Liver (tissue), 3 donors: ENCODE measurements around the gene AATF.

Experiments
- EGR1 ChIP-seq, 2 donors: IDR thresholded peaks; 2 replicates each; pipeline ENCODE4 v1.6.1; 2016 to 2018; ENCODE audit warnings: antibody characterized with exemption in 2 of 2, low read depth in 2 of 2
- FOXA1 ChIP-seq: IDR thresholded peaks from 2 replicates; pipeline ENCODE4 v1.6.1; 2016; ENCODE audit warnings: antibody characterized with exemption
- FOXA2 ChIP-seq: IDR thresholded peaks from 2 replicates; pipeline ENCODE4 v1.6.1; 2016; ENCODE audit warnings: antibody characterized with exemption
- GABPA ChIP-seq, 2 donors: IDR thresholded peaks in 1 of 2; conservative IDR thresholded peaks in 1 of 2; 2 replicates each; pipeline ENCODE4 v1.6.1; 2016; ENCODE audit warnings: antibody characterized with exemption in 2 of 2, mild to moderate bottlenecking in 1 of 2, moderate library complexity in 1 of 2
- HNF4A ChIP-seq, 2 donors: conservative IDR thresholded peaks; 2 replicates each; pipeline ENCODE4 v1.6.1; 2016; ENCODE audit warnings: antibody characterized with exemption in 2 of 2, mild to moderate bottlenecking in 2 of 2
- JUND ChIP-seq, 2 donors: IDR thresholded peaks; 2 replicates each; pipeline ENCODE4 v1.6.1; 2016; ENCODE audit warnings: antibody characterized with exemption in 2 of 2
- RAD21 ChIP-seq, 2 donors: IDR thresholded peaks; 2 replicates each; pipeline ENCODE4 v1.6.1; 2016; ENCODE audit warnings: antibody characterized with exemption in 2 of 2, mild to moderate bottlenecking in 2 of 2
- TAF1 ChIP-seq: conservative IDR thresholded peaks from 2 replicates; pipeline ENCODE4 v1.6.1; 2016; ENCODE audit warnings: antibody characterized with exemption, mild to moderate bottlenecking
- YY1 ChIP-seq: IDR thresholded peaks from 2 replicates; pipeline ENCODE4 v1.6.1; 2016; ENCODE audit warnings: antibody characterized with exemption, mild to moderate bottlenecking
- TF ChIP-seq, protein P1 (sequence below): fragments of 150-350 bp; IDR thresholded peaks from 2 replicates; pipeline ENCODE4 v1.5.1; 2017; ENCODE audit warnings: improper control_type of control experiment, low read depth, low read length; ENCODE audit not compliant: missing input control
- TF ChIP-seq, protein P2 (sequence below): IDR thresholded peaks from 2 replicates; pipeline ENCODE4 v1.6.1; 2016; ENCODE audit warnings: antibody characterized with exemption
- TF ChIP-seq, protein P3 (sequence below): IDR thresholded peaks from 2 replicates; pipeline ENCODE4 v1.6.1; 2016; ENCODE audit warnings: antibody characterized with exemption
- TF ChIP-seq, protein P4 (sequence below): IDR thresholded peaks from 2 replicates; pipeline ENCODE4 v1.6.1; 2016; ENCODE audit warnings: antibody characterized with exemption
- TF ChIP-seq, protein P5 (sequence below): IDR thresholded peaks from 2 replicates; pipeline ENCODE4 v1.6.1; 2016; ENCODE audit warnings: antibody characterized with exemption, mild to moderate bottlenecking
- donor health status: healthy.
- donor health status: healthy.

DNA sequence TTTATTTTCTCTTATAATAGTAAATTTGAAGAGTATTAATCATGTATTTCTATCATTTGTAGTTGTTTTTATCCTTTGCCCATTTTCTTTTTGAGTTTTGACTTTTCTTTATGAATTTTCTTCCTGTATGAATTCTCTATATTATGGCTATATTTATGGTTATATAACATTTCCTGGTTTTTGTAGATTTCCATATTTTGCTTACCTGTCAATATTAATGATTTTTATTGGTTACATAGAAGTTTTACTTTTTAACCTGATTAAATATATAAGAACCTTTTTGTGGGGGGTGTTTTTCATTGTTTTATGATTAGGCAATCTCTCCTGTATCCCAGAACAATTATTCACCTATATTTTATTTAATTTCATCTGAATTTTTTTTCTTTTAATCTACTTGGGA is 93.2 kb downstream of the AATF start:
- TF ChIP-seq, protein P1, sequence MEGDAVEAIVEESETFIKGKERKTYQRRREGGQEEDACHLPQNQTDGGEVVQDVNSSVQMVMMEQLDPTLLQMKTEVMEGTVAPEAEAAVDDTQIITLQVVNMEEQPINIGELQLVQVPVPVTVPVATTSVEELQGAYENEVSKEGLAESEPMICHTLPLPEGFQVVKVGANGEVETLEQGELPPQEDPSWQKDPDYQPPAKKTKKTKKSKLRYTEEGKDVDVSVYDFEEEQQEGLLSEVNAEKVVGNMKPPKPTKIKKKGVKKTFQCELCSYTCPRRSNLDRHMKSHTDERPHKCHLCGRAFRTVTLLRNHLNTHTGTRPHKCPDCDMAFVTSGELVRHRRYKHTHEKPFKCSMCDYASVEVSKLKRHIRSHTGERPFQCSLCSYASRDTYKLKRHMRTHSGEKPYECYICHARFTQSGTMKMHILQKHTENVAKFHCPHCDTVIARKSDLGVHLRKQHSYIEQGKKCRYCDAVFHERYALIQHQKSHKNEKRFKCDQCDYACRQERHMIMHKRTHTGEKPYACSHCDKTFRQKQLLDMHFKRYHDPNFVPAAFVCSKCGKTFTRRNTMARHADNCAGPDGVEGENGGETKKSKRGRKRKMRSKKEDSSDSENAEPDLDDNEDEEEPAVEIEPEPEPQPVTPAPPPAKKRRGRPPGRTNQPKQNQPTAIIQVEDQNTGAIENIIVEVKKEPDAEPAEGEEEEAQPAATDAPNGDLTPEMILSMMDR, result no peak
- TF ChIP-seq YY1, result no peak
- TF ChIP-seq TAF1, result no peak
- no peak for TF ChIP-seq JUND (IDR thresholded peaks at IDR 0.05)
- no peak for TF ChIP-seq HNF4A (conservative IDR thresholded peaks at IDR 0.05)
- TF ChIP-seq, protein P2, sequence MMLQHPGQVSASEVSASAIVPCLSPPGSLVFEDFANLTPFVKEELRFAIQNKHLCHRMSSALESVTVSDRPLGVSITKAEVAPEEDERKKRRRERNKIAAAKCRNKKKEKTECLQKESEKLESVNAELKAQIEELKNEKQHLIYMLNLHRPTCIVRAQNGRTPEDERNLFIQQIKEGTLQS, result no peak
- TF ChIP-seq GABPA (IDR thresholded peaks at IDR 0.05 in 1 of 2, conservative IDR thresholded peaks at IDR 0.05 in 1 of 2), result no peak
- TF ChIP-seq FOXA2, result no peak
- no peak for TF ChIP-seq RAD21 (IDR thresholded peaks at IDR 0.05)
- TF ChIP-seq, protein P3, sequence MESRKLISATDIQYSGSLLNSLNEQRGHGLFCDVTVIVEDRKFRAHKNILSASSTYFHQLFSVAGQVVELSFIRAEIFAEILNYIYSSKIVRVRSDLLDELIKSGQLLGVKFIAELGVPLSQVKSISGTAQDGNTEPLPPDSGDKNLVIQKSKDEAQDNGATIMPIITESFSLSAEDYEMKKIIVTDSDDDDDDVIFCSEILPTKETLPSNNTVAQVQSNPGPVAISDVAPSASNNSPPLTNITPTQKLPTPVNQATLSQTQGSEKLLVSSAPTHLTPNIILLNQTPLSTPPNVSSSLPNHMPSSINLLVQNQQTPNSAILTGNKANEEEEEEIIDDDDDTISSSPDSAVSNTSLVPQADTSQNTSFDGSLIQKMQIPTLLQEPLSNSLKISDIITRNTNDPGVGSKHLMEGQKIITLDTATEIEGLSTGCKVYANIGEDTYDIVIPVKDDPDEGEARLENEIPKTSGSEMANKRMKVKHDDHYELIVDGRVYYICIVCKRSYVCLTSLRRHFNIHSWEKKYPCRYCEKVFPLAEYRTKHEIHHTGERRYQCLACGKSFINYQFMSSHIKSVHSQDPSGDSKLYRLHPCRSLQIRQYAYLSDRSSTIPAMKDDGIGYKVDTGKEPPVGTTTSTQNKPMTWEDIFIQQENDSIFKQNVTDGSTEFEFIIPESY, result no peak
- TF ChIP-seq, protein P4, sequence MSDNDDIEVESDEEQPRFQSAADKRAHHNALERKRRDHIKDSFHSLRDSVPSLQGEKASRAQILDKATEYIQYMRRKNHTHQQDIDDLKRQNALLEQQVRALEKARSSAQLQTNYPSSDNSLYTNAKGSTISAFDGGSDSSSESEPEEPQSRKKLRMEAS, result no peak
- no peak for TF ChIP-seq FOXA1
- TF ChIP-seq, protein P5, sequence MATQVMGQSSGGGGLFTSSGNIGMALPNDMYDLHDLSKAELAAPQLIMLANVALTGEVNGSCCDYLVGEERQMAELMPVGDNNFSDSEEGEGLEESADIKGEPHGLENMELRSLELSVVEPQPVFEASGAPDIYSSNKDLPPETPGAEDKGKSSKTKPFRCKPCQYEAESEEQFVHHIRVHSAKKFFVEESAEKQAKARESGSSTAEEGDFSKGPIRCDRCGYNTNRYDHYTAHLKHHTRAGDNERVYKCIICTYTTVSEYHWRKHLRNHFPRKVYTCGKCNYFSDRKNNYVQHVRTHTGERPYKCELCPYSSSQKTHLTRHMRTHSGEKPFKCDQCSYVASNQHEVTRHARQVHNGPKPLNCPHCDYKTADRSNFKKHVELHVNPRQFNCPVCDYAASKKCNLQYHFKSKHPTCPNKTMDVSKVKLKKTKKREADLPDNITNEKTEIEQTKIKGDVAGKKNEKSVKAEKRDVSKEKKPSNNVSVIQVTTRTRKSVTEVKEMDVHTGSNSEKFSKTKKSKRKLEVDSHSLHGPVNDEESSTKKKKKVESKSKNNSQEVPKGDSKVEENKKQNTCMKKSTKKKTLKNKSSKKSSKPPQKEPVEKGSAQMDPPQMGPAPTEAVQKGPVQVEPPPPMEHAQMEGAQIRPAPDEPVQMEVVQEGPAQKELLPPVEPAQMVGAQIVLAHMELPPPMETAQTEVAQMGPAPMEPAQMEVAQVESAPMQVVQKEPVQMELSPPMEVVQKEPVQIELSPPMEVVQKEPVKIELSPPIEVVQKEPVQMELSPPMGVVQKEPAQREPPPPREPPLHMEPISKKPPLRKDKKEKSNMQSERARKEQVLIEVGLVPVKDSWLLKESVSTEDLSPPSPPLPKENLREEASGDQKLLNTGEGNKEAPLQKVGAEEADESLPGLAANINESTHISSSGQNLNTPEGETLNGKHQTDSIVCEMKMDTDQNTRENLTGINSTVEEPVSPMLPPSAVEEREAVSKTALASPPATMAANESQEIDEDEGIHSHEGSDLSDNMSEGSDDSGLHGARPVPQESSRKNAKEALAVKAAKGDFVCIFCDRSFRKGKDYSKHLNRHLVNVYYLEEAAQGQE, result no peak
- no peak for TF ChIP-seq EGR1 (IDR thresholded peaks at IDR 0.05; ENCODE audit: low read depth in 2 of 2)
